Ureter (tissue), 1 donor: ENCODE measurements around the gene ENTPD8. TPM values are rescaled to one million over a fixed set of nuclear protein-coding genes. Genes with fewer than 3 reads are reported as not detected.

ENCODE experiments used
- DNase-seq: peaks from one replicate; pipeline ENCODE4 v3.0.0-alpha.2; 2020; ENCODE audit warnings: low spot score
- total RNA-seq: library from RNA; stranded (reverse); gene quantifications from one replicate; pipeline ENCODE4 v1.2.4, GENCODE V29; 2023
- donor health status: DM: yes; HTN: yes; CAD: no.

ENTPD8 gene
- total RNA-seq, 1 donor from 2014 or later: not detected

- no peak for DNase-seq
Observed at GRCh38 chr9:137431416-137431931, 9.7 kb downstream of the ENTPD8 start.

GRCh38 chr9:137430723-137431415 lies 10.3 kb downstream of the ENTPD8 start:
- no peak for DNase-seq

- no peak for DNase-seq
Observed at GRCh38 chr9:137429974-137430722, 11.0 kb downstream of the ENTPD8 start.

GRCh38 chr9:137429546-137429890 lies 11.6 kb downstream of the ENTPD8 start:
- no peak for DNase-seq

- no peak for DNase-seq
Observed at GRCh38 chr9:137428841-137429545, 12.2 kb downstream of the ENTPD8 start.

GRCh38 chr9:137428311-137428630 lies 12.9 kb downstream of the ENTPD8 start:
- no peak for DNase-seq

GRCh38 chr9:137427454-137428310 lies 13.5 kb downstream of the ENTPD8 start:
- DNase-seq: no peak

- DNase-seq: no peak
Observed at GRCh38 chr9:137426018-137426681, 15.0 kb downstream of the ENTPD8 start.

- DNase-seq: peak; percentile 63
Observed at GRCh38 chr9:137423514-137424291, 17.5 kb downstream of the ENTPD8 start.

- peak; percentile 95 for DNase-seq
Observed at GRCh38 chr9:137422604-137423513, 18.3 kb downstream of the ENTPD8 start, which contains the start of the genes EXD3 and NOXA1. TSS of gene EXD3 (minus strand) at chr9:137423162. CDS start at chr9:137395357, 27,805 bp downstream. TSS of gene NOXA1 (plus strand) at chr9:137423393. CDS start at chr9:137423530, 137 bp downstream.

- no peak for DNase-seq
Observed at GRCh38 chr9:137421838-137422603, 19.1 kb downstream of the ENTPD8 start.

GRCh38 chr9:137417161-137418021 lies 23.8 kb downstream of the ENTPD8 start:
- no peak for DNase-seq

GRCh38 chr9:137416563-137417151 lies 24.5 kb downstream of the ENTPD8 start:
- DNase-seq: no peak

- no peak for DNase-seq
Observed at GRCh38 chr9:137416006-137416562, 25.1 kb downstream of the ENTPD8 start.

GRCh38 chr9:137415451-137415850 lies 25.7 kb downstream of the ENTPD8 start:
- DNase-seq: no peak

GRCh38 chr9:137412431-137412830 lies 28.7 kb downstream of the ENTPD8 start:
- DNase-seq: no peak
